Fibroblast of the aortic adventitia (primary cell): ENCODE measurements around the gene GLYR1. TPM values are rescaled to one million over a fixed set of nuclear protein-coding genes. Genes with fewer than 3 reads are reported as not detected.

Experiments
- DNase-seq: peaks from one replicate; pipeline ENCODE4 v3.0.0-alpha.2; 2010; ENCODE audit warnings: low read depth
- H3K4me3 ChIP-seq: 2 replicates; pipeline ENCODE4 v1.5.1; 2011; ENCODE audit warnings: low read depth, mild to moderate bottlenecking, control low read depth, low read length, moderate library complexity
- CTCF ChIP-seq: IDR thresholded peaks from 2 replicates; pipeline ENCODE4 v1.5.1; 2011; ENCODE audit warnings: mild to moderate bottlenecking, low read length, control low read depth, inconsistent platforms; ENCODE audit not compliant: insufficient read depth
- total RNA-seq: library from RNA; depleted of rRNA; stranded (reverse); fragments of >200 nt; gene quantifications from 2 replicates; pipeline ENCODE4 v1.2.3, GENCODE V29; 2012; ENCODE audit warnings: low replicate concordance

The GLYR1 gene
- total RNA-seq, 1 donor = 55.0 TPM

- TF ChIP-seq CTCF = no peak
- DNase-seq = no peak
- no peak overlapping the region for H3K4me3 ChIP-seq
Measured at GRCh38 chr16:4792951-4793513, 54.1 kb downstream of the GLYR1 start.

DNA sequence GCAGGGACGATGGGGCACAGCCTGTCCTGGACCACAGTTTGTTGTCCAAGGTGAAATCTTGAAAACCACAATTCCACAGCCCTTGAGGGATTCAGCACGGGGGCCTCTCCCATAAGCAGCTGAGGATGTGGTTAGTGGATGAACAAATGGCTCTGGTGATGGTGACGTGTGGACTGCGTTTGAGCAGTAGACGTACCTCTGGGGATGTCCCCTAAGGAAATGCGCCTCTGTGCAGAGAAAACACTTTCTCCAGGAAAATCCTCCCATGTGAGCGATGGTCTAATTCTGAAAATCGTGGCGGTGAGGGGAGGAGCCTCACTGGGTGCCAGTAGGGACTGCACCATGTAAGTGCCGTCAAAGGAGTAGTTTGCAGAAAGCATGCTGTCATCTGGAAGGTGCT, 56.2 kb downstream of the GLYR1 start:
- DNase-seq = no peak
- no peak overlapping the region for H3K4me3 ChIP-seq
- no peak for TF ChIP-seq CTCF

- no peak for DNase-seq
- no peak for TF ChIP-seq CTCF
Measured at GRCh38 chr16:4790261-4790660, 56.8 kb downstream of the GLYR1 start.

DNA sequence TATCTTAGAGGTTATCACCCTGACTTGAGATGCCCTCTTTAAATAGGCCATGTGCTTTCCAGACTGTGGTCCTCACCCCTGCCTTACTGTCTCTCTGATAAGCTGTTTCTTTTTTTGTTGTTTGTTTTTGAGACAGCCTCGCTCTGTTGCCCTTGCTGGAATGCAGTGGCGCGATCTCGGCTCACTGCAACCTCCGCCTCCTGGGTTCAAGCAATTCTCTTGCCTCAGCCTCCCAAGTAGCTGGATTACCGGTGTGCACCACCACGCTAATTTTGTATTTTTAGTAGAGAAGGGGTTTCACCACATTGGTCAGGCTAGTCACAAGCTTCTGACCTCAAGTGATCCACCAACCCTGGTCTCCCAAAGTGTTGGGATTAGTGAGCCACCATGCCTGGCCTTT, 58.2 kb downstream of the GLYR1 start:
- no peak overlapping the region for H3K4me3 ChIP-seq
- no peak for TF ChIP-seq CTCF
- DNase-seq = no peak

More at GRCh38 chr16:4790261-4790660, 56.8 kb downstream of the GLYR1 start:
- H3K4me3 ChIP-seq = no peak overlapping the region

- no peak overlapping the region for H3K4me3 ChIP-seq
- TF ChIP-seq CTCF = no peak
- no peak for DNase-seq
Measured at GRCh38 chr16:4788489-4788889, 58.6 kb downstream of the GLYR1 start.

DNA sequence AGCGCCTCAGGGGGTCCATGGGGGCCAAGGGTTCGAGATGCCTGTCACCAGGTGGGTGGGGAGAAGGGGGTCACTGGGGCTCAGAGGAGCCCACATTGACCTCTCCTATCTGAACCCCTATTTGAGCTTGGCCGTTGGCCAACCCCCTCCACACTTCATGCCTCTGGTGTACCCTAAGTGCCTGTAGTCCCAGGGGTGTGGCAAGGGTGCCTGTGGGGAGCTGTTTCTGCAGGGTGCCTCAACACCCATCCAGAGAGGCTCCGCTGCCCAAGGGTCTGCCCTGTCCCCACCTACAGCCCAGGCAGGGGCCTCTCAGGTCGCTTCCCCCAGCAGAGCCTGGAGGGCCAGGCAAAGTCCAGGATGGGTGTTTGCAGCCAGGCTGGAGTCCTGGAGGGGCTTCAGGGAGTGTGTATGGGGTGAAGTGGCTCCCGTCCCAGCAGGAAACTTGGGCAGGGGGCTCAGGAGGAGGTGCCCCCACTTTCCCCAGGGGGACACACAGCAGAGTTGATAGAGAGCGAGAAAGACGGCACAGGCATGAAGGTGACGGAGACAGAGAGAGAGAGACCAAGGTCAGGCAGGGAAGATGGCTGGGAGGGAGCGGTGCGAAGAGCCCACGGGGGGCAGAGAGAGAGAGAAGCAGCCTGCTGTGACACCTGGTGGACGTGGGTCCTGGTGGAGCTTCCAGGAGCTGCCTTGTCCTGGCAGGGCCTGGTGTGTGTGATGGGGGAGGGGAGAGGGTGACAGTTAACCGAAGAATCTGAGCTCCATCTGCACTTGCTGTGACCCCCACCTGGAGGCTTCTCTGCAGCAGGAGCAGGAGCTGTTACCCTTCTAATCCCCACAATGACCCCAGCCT, 59.2 kb downstream of the GLYR1 start, which contains the start of gene SEPTIN12:
TSS of gene SEPTIN12 (minus strand) at position 719 of the 856 bp plus-strand sequence. CDS start at position 19, 700 bp downstream.
- H3K4me3 ChIP-seq = no peak within 1 kb of the TSS
- no peak for TF ChIP-seq CTCF
- no peak for DNase-seq
